Heart left ventricle (tissue), 16 donors: Measurements from ENCODE around the gene SPTSSA. TPM values are rescaled to one million over a fixed set of nuclear protein-coding genes. Genes with fewer than 3 reads are reported as not detected.
A peak's percentile ranks its signal among the peaks of the same experiment; 100 is the strongest.
"Not testable (repeated sequence)": the region's sequence is repeated elsewhere in the genome, so short reads cannot be mapped to it uniquely, and the experiment has no call there.

Experiments
- ATAC-seq, 4 donors: fragments of 200-7000 bp; cut with Tn5 transposase; one replicate each; pipeline ENCODE4 v1.9.1; 2020 to 2022; ENCODE audit warnings: moderate library complexity in 4 of 4, mild to moderate bottlenecking in 3 of 4, moderate number of reproducible peaks in 1 of 4
- DNase-seq, 5 donors: peaks; one replicate each; pipeline ENCODE4 v3.0.0-alpha.2; 2020
- H3K27ac ChIP-seq, 12 donors: fragments of 200-600 bp; sonication (generic) in 4 of 12; one replicate each; pipeline versions ENCODE4 v1.5.0 to v1.8.0; 2016 to 2022; ENCODE audit warnings: mild to moderate bottlenecking in 2 of 12
- H3K27me3 ChIP-seq, 9 donors: fragments of 200-600 bp; sonication (generic) in 2 of 9; one replicate each; pipeline versions ENCODE4 v1.5.1 to v1.8.0; 2016 to 2022; ENCODE audit warnings: mild to moderate bottlenecking in 3 of 9
- H3K36me3 ChIP-seq, 9 donors: fragments of 200-600 bp; sonication (generic) in 2 of 9; one replicate each; pipeline versions ENCODE4 v1.5.0 to v1.8.0; 2018 to 2022; ENCODE audit warnings: mild to moderate bottlenecking in 2 of 9
- H3K4me1 ChIP-seq, 12 donors: fragments of 200-600 bp; sonication (generic) in 4 of 12; one replicate each; pipeline versions ENCODE4 v1.5.0 to v1.8.0; 2016 to 2022; ENCODE audit warnings: mild to moderate bottlenecking in 3 of 12
- H3K4me3 ChIP-seq, 12 donors: fragments of 200-600 bp; sonication (generic) in 4 of 12; one replicate each; pipeline versions ENCODE4 v1.5.0 to v1.8.0; 2017 to 2022; ENCODE audit warnings: mild to moderate bottlenecking in 9 of 12, moderate library complexity in 4 of 12
- H3K9me3 ChIP-seq, 12 donors: fragments of 200-600 bp; sonication (generic) in 4 of 12; one replicate each; pipeline versions ENCODE4 v1.5.0 to v1.8.0; 2016 to 2022; ENCODE audit warnings: mild to moderate bottlenecking in 1 of 12
- CTCF ChIP-seq, 12 donors: fragments of 200-600 bp; sonication (generic) in 4 of 12; IDR thresholded peaks; one replicate each; pipeline versions ENCODE4 v1.5.0 to v1.8.0; 2018 to 2022; ENCODE audit warnings: antibody characterized with exemption in 12 of 12, mild to moderate bottlenecking in 5 of 12
- POLR2A ChIP-seq, 2 donors: fragments of 450-650 bp; IDR thresholded peaks; one replicate each; pipeline ENCODE4 v1.6.1; 2017; ENCODE audit warnings: antibody characterized with exemption in 2 of 2, mild to moderate bottlenecking in 2 of 2, moderate library complexity in 2 of 2
- WGBS, 4 donors: extraction: QIAGEN DNeasy Blood & Tissue Kit in 2 of 4; methylation state at CpG; one replicate each; pipeline versions ENCODE4 v1.1.5 to v1.1.7; 2013 to 2018; 5-methylcytosine and 5-hydroxymethylcytosine counted together
- intact Hi-C, 10 donors: fragments of 100-400 bp; cut with DNase I; formaldehyde crosslinking; loops; one replicate each; pipeline versions ENCODE4 v1.11.1 to v1.14.2; 2022
- long read RNA-seq, 3 donors: library from polyadenylated mRNA; unstranded; transcript quantifications; one replicate each; pipeline ENCODE4 v2.0.0, GENCODE V29; 2020 to 2021
- polyA plus RNA-seq, 2 donors: library from polyadenylated mRNA; stranded (reverse); fragments of 200-250 nt; gene quantifications; one replicate each; pipeline ENCODE4 v1.2.3, GENCODE V29; 2013
- total RNA-seq, 9 donors: library from RNA; depleted of rRNA in 2 of 9; stranded (reverse); fragments of >200 nt in 2 of 9; fragmentation: NEBNext Ultra II Directional in 3 of 9; extraction: Animal tissue kit (Norgen Biotek cat#: 25700) in 3 of 9; gene quantifications; one replicate each; pipeline versions ENCODE4 v1.1.0 to v1.2.4, GENCODE V29; 2016 to 2023
- donor health status: ischemic (EF 13 %, LVEDD 7.1; RV severe dilation, severe dysfunction).
- donor health status: healthy with polysubstance abuse.
- donor health status: DM: no; HTN: yes; CAD: no.
- donor health status: DM: no; HTN: no; CAD: no.
- donor health status: ischemic (EF 25% LVEDD 6.9; RV normal size, moderate dysfunction).
- donor health status: ischemic (EF 25% LVEDD 5.7; RV mildly dilated, moderate dysfunction).
- donor health status: healthy.
- donor health status: DM: yes; HTN: yes; CAD: no.
- donor health status: ischemic (EF 35%, LVEDD 5.7; RV mildly dilated, moderate dysfunction).
- donor health status: nonischemic (EF 11% LVEDD 7.7; RV severe dilation, severe dysfunction).
- donor health status: DM: yes; HTN: yes; CAD: no.
- donor health status: PGD.
- donor health status: ischemic (EF 29% LVEDD 5.4; RV normal size, mild dysfunction).
- donor health status: nonischemic (EF 23%, LVEDD 6.1; RV moderate dilation, normal function).

SPTSSA gene, protein sequence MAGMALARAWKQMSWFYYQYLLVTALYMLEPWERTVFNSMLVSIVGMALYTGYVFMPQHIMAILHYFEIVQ
- 10 to 100 TPM in 6 of 9 donors, 1 to 10 TPM in 3; 8.3 to 15.3 (median 12.0) TPM for total RNA-seq
- polyA plus RNA-seq, result 10 to 100 TPM; 17.3 to 24.9 TPM
- long read RNA-seq, donor 1, partial matches to known transcripts, result 0 of 1 reads
- long read RNA-seq, donor 1, other reads (novel, unspliced or antisense), result 0 of 1 reads
- long read RNA-seq, donor 2, transcript SPTSSA-201 (2 exons, 2,777 nt), result major isoform, 15 of 16 reads
- long read RNA-seq, donor 2, partial matches to known transcripts, result 1 of 16 reads
- long read RNA-seq, donor 2, other reads (novel, unspliced or antisense), result 0 of 16 reads
- long read RNA-seq, donor 3, partial matches to known transcripts, result 0 of 1 reads
- long read RNA-seq, donor 3, other reads (novel, unspliced or antisense), result 1 of 1 reads

GRCh38 chr14:34462132-34462893 lies at the start of gene SPTSSA:
SPTSSA (minus strand) TSS chr14:34462240; CDS start chr14:34462207, 33 bp downstream.
- H3K27ac ChIP-seq, result peak within 1 kb of the TSS; percentile 78 to 96 (median 92)
- H3K27me3 ChIP-seq, result no peaks in the 10 kb centered on the region
- WGBS, 4 donors, result 1 to 2% (median 1%) methylated on average over 9 to 82 of the region's 82 CpGs; no CpG with 5 or more reads in 1 of the 4 donors
- DNase-seq (peak; percentile 95 to 98 (median 96)), ATAC-seq (peak; percentile 96 to 99 (median 98))
- peak within 1 kb of the TSS; percentile 65 to 96 (median 76) for H3K4me3 ChIP-seq
- TF ChIP-seq POLR2A (IDR thresholded peaks at IDR 0.05) (peak; percentile 73 to 97), CTCF (IDR thresholded peaks at IDR 0.05) (no peak)
- intact Hi-C loops, result loop anchor here in 4 of 10 donors (5.0 to 10.0 kb wide), 3 partner anchors 72 to 162 kb away; partner anchors contain the start of gene EAPP (in 3 of the 4)
- no peaks in the 10 kb centered on the region for H3K36me3 ChIP-seq
- peaks cover 0 to 33% (median 17%) of the 10 kb centered on the region in 12 donors for H3K4me1 ChIP-seq
- H3K9me3 ChIP-seq, result no peaks in the 10 kb centered on the region

GRCh38 chr14:34507884-34508283 lies 45.8 kb upstream of the SPTSSA start:
- ATAC-seq (no peak), DNase-seq (no peak)
- WGBS, 4 donors, result 95 to 97% (median 96%) methylated on average over 11 of the region's 11 CpGs
- no peak overlapping the region for H3K4me3 ChIP-seq
- H3K4me1 ChIP-seq, result peaks cover 0 to 4% (median 0%) of the 10 kb centered on the region in 12 donors
- intact Hi-C loops, result no loop called here
- no peak for TF ChIP-seq POLR2A (IDR thresholded peaks at IDR 0.05)
- H3K27ac ChIP-seq, result no peak overlapping the region
- H3K27me3 ChIP-seq, result no peaks in the 10 kb centered on the region
- no peaks in the 10 kb centered on the region for H3K36me3 ChIP-seq
- H3K9me3 ChIP-seq, result no peaks in the 10 kb centered on the region

- intact Hi-C loops, result no loop called here
- Histone ChIP-seq H3K27me3 (no peaks in the 10 kb centered on the region), H3K4me1 (peaks cover 0 to 4% (median 0%) of the 10 kb centered on the region in 12 donors), H3K27ac (no peak overlapping the region), H3K4me3 (no peak overlapping the region), H3K36me3 (no peaks in the 10 kb centered on the region), H3K9me3 (no peaks in the 10 kb centered on the region)
- no peak for ATAC-seq
- TF ChIP-seq CTCF (IDR thresholded peaks at IDR 0.05) (no peak), POLR2A (IDR thresholded peaks at IDR 0.05) (no peak)
- DNase-seq, result no peak
- WGBS, 4 donors, result 93 to 96% (median 93%) methylated on average over 9 of the region's 9 CpGs
These were observed 45.4 kb upstream of the SPTSSA start for GRCh38 chr14:34507459-34507858.

- H3K27me3 ChIP-seq, H3K27ac ChIP-seq, H3K36me3 ChIP-seq, ATAC-seq, intact Hi-C loops, H3K4me3 ChIP-seq, H3K4me1 ChIP-seq, H3K9me3 ChIP-seq, DNase-seq: not testable (repeated sequence)
- 86 to 92% (median 89%) methylated on average over 5 of the region's 5 CpGs for WGBS, 4 donors
These were observed 43.1 kb upstream of the SPTSSA start for GRCh38 chr14:34505124-34505491.

DNA sequence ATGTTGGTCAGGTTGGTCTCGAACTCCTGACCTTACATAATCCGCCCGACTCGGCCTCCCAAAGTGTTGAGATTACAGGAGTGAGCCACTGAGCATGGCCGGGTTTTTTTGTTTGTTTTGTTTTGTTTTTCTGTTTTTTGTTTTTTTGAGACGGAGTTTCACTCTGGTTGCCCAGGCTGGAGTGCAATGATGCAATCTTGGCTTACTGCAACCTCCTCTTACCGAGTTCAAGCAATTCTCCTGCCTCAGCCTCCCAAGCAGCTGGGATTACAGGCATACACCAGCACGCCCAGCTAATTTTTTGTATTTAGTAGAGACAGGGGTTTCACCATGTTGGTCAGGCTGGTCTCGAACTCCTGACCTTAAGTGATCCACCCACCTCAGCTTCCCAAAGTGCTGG lies 42.0 kb upstream of the SPTSSA start:
- DNase-seq, H3K27ac ChIP-seq, H3K9me3 ChIP-seq, H3K4me3 ChIP-seq, ATAC-seq, H3K4me1 ChIP-seq, H3K36me3 ChIP-seq, intact Hi-C loops, H3K27me3 ChIP-seq: not testable (repeated sequence)
- WGBS, 4 donors, result 83 to 96% (median 90%) methylated on average over 9 of the region's 9 CpGs
